Thoracic aorta (tissue), 2 donors: ENCODE measurements around the gene SLC7A5. TPM values are rescaled to one million over a fixed set of nuclear protein-coding genes. Genes with fewer than 3 reads are reported as not detected.
"Not testable (repeated sequence)": the region's sequence is repeated elsewhere in the genome, so short reads cannot be mapped to it uniquely, and the experiment has no call there.

ENCODE experiments used
- ATAC-seq: fragments of 150-250 bp; one replicate; pipeline ENCODE4 v1.8.0; 2017; ENCODE audit warnings: low read depth; ENCODE audit not compliant: insufficient number of reproducible peaks, low FRiP score
- DNase-seq: peaks from one replicate; pipeline ENCODE4 v3.0.0-alpha.2; 2020; ENCODE audit warnings: low spot score
- H3K27ac ChIP-seq, 2 donors: fragments of 200-600 bp; sonication (generic); 1 replicate in 1 of 2; 2 replicates in 1 of 2; pipeline ENCODE4 v1.5.1; 2016; ENCODE audit warnings: mild to moderate bottlenecking in 2 of 2, moderate library complexity in 2 of 2
- H3K27me3 ChIP-seq: fragments of 200-600 bp; sonication (generic); replicated peaks from 2 replicates; pipeline ENCODE4 v1.6.0; 2016; ENCODE audit warnings: mild to moderate bottlenecking; ENCODE audit not compliant: insufficient read depth
- H3K36me3 ChIP-seq: fragments of 200-600 bp; sonication (generic); one replicate; pipeline ENCODE4 v1.5.1; 2016
- H3K4me1 ChIP-seq, 2 donors: fragments of 200-600 bp; sonication (generic); 1 replicate in 1 of 2; 2 replicates in 1 of 2; pipeline versions ENCODE4 v1.5.1 to v1.6.0; 2016; ENCODE audit warnings: low read depth in 2 of 2, mild to moderate bottlenecking in 1 of 2; ENCODE audit not compliant: control insufficient read depth in 1 of 2
- H3K4me3 ChIP-seq: fragments of 200-600 bp; sonication (generic); 2 replicates; pipeline ENCODE4 v1.5.1; 2016; ENCODE audit warnings: mild to moderate bottlenecking
- H3K9me3 ChIP-seq: fragments of 200-600 bp; sonication (generic); 2 replicates; pipeline ENCODE4 v1.5.1; 2016
- CTCF ChIP-seq: fragments of 200-600 bp; sonication (generic); IDR thresholded peaks from one replicate; pipeline ENCODE4 v1.5.1; 2019; ENCODE audit warnings: antibody characterized with exemption
- total RNA-seq, 2 donors: library from RNA; depleted of rRNA; stranded (reverse); fragments of >200 nt; gene quantifications; one replicate each; pipeline versions ENCODE4 v1.1.0 to v1.2.3, GENCODE V29; 2016

The SLC7A5 gene
- total RNA-seq, 2 donors from 2014 or later = 2.7 to 33.7 TPM

GRCh38 chr16:87877942-87878507 is 8.7 kb upstream of the SLC7A5 start:
- no peaks in the 10 kb centered on the region for H3K27me3 ChIP-seq
- no peak for ATAC-seq

GRCh38 chr16:87874639-87875427 is 5.5 kb upstream of the SLC7A5 start:
- Histone ChIP-seq H3K9me3 (no peaks in the 10 kb centered on the region), H3K27ac (no peak overlapping the region), H3K4me1 (no peaks in the 10 kb centered on the region), H3K36me3 (no peaks in the 10 kb centered on the region), H3K4me3 (no peak overlapping the region), H3K27me3 (no peaks in the 10 kb centered on the region)
- no peak for TF ChIP-seq CTCF
- no peak for DNase-seq
- ATAC-seq = no peak

More at GRCh38 chr16:87877942-87878507, 8.7 kb upstream of the SLC7A5 start:
- no peak overlapping the region for H3K27ac ChIP-seq
- H3K36me3 ChIP-seq = no peaks in the 10 kb centered on the region
- DNase-seq = no peak
- H3K4me1 ChIP-seq = no peaks in the 10 kb centered on the region
- H3K9me3 ChIP-seq = no peaks in the 10 kb centered on the region
- H3K4me3 ChIP-seq = no peak overlapping the region
- TF ChIP-seq CTCF = no peak

GRCh38 chr16:87870418-87871291 is 1.3 kb upstream of the SLC7A5 start:
- H3K9me3 ChIP-seq, H3K27ac ChIP-seq, ATAC-seq: not testable (repeated sequence)

GRCh38 chr16:87869879-87870417 is 641 bp upstream of the SLC7A5 start:
- not testable (repeated sequence) for H3K27me3 ChIP-seq, H3K9me3 ChIP-seq, DNase-seq, H3K36me3 ChIP-seq, H3K27ac ChIP-seq, ATAC-seq
- Histone ChIP-seq H3K4me3 (peak overlapping the region; percentile 35), H3K4me1 (peaks cover 8 to 14% of the 10 kb centered on the region in 2 donors)

More at GRCh38 chr16:87870418-87871291, 1.3 kb upstream of the SLC7A5 start:
- H3K4me3 ChIP-seq, H3K27me3 ChIP-seq, DNase-seq, H3K36me3 ChIP-seq: not testable (repeated sequence)
- peaks cover 8 to 14% of the 10 kb centered on the region in 2 donors for H3K4me1 ChIP-seq

- Histone ChIP-seq H3K27ac (peak overlapping the region in 1 of 2 donors; percentile 21), H3K4me3 (peak overlapping the region; percentile 73), H3K4me1 (peaks cover 8 to 14% of the 10 kb centered on the region in 2 donors)
- not testable (repeated sequence) for H3K9me3 ChIP-seq, H3K27me3 ChIP-seq, H3K36me3 ChIP-seq
- ATAC-seq (peak; percentile 85), DNase-seq (peak; percentile 31)
These were observed 865 bp downstream of the SLC7A5 start for GRCh38 chr16:87868254-87869029.

GRCh38 chr16:87865902-87866555 is 3.3 kb downstream of the SLC7A5 start:
- H3K9me3 ChIP-seq, DNase-seq, ATAC-seq, H3K27me3 ChIP-seq, H3K4me3 ChIP-seq, H3K27ac ChIP-seq, H3K36me3 ChIP-seq: not testable (repeated sequence)
- H3K4me1 ChIP-seq = peaks cover 8 to 14% of the 10 kb centered on the region in 2 donors
